ENCODE data around the gene HABP2. TPM values are rescaled to one million over a fixed set of nuclear protein-coding genes. Genes with fewer than 3 reads are reported as not detected.

Gene HABP2
- total RNA-seq, 1 experiment from 2014 or later, result not detected

DNA sequence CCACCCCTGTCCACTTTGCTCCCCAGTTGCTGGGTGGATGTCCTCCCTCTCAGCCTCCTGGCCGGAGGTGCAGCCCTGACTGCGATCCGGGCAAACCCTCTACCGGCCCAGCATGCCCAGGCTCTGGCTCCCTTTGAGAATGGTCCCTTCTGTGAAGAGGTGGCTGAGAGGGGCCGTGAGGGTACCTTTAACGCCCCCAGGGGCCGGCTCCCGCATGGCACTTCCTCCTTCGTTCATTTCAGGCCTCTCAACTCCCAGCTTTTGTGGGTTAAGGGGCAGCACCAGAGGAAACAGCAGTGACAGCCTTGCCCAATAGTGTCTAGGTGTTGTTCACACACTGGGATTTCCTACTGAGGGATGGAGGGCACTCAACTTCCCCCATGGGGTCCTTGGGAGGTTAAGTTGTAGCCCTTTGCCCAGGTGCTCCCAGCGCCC lies 33.2 kb upstream of the HABP2 start:
- H2BK120ac ChIP-seq (ENCODE audit: low read depth, low read length, poor library complexity, severe bottlenecking), result no peak overlapping the region
- Mint-ChIP-seq H3K4me3 (no peak overlapping the region), H3K27ac (no peak overlapping the region)

More for the DNA sequence above, 33.2 kb upstream of the HABP2 start:
- Histone ChIP-seq H3K4me1 (ENCODE audit: insufficient read depth, low read length) (no peaks in the 10 kb centered on the region), H3K9me3 (ENCODE audit: control insufficient read depth, low read depth, low read length) (no peaks in the 10 kb centered on the region), H3K23me2 (ENCODE audit: insufficient read length, low read depth, low read length, poor library complexity, severe bottlenecking) (no peaks in the 10 kb centered on the region), H3K14ac (ENCODE audit: insufficient read depth, low read length) (no peak overlapping the region), H3K79me1 (ENCODE audit: insufficient read depth, low read depth, low read length, poor library complexity, severe bottlenecking) (no peaks in the 10 kb centered on the region), H2BK12ac (ENCODE audit: insufficient read length, low read depth, low read length) (no peak overlapping the region), H3K79me2 (ENCODE audit: insufficient read depth, low read length) (no peaks in the 10 kb centered on the region), H3K4me2 (ENCODE audit: insufficient read depth, insufficient read length, low read length) (no peak overlapping the region), H3K4ac (ENCODE audit: low read depth, low read length) (no peak overlapping the region), H3K27ac (ENCODE audit: insufficient read length, low read depth, low read length) (no peak overlapping the region), H3K23ac (ENCODE audit: insufficient read length, low read depth, low read length) (no peak overlapping the region), H4K5ac (ENCODE audit: insufficient read length, low read depth, low read length) (no peak overlapping the region), H3K27me3 (ENCODE audit: insufficient read depth, low read length) (no peaks in the 10 kb centered on the region), H3K9ac (ENCODE audit: extremely low read depth, insufficient read length, low read length) (no peak overlapping the region), H4K91ac (ENCODE audit: insufficient read length, low read depth, low read length) (no peak overlapping the region), H3K18ac (ENCODE audit: insufficient read length, low read depth, low read length) (no peak overlapping the region), H2AK5ac (ENCODE audit: insufficient read length, low read length) (no peak overlapping the region), H4K8ac (replicated peaks; ENCODE audit: insufficient read length, low read depth, low read length) (no peak overlapping the region), H4K20me1 (ENCODE audit: control insufficient read depth, insufficient read depth, insufficient read length) (no peaks in the 10 kb centered on the region), H2BK15ac (ENCODE audit: low read depth, low read length) (no peak overlapping the region), H2BK20ac (ENCODE audit: low read depth, low read length, poor library complexity, severe bottlenecking) (no peak overlapping the region), H2AFZ (ENCODE audit: low read length) (no peak overlapping the region), H3K56ac (ENCODE audit: insufficient read length, low read depth, low read length) (no peak overlapping the region), H3T11ph (ENCODE audit: low read length) (no peak overlapping the region), H2BK5ac (ENCODE audit: insufficient read length, low read length) (no peak overlapping the region)
- H3K27me3 Mint-ChIP-seq (ENCODE audit: low read depth), result peaks cover 44% of the 10 kb centered on the region
- peaks cover 6% of the 10 kb centered on the region in 2 experiments; a peak in 3 of 4 replicates for H3K4me1 Mint-ChIP-seq
- H3K9me3 Mint-ChIP-seq, result no peaks in the 10 kb centered on the region; a peak in 1 of 5 replicates
- WGBS (ENCODE audit: extremely low coverage, insufficient read length, low lambda C conversion rate), result no CpG with 5 or more reads among the region's 10 CpGs
- no peak for DNase-seq
- no peaks in the 10 kb centered on the region for H3K36me3 Mint-ChIP-seq (ENCODE audit: insufficient read depth in 1 of 3, low read depth in 3 of 3)
- TF ChIP-seq, protein P1, sequence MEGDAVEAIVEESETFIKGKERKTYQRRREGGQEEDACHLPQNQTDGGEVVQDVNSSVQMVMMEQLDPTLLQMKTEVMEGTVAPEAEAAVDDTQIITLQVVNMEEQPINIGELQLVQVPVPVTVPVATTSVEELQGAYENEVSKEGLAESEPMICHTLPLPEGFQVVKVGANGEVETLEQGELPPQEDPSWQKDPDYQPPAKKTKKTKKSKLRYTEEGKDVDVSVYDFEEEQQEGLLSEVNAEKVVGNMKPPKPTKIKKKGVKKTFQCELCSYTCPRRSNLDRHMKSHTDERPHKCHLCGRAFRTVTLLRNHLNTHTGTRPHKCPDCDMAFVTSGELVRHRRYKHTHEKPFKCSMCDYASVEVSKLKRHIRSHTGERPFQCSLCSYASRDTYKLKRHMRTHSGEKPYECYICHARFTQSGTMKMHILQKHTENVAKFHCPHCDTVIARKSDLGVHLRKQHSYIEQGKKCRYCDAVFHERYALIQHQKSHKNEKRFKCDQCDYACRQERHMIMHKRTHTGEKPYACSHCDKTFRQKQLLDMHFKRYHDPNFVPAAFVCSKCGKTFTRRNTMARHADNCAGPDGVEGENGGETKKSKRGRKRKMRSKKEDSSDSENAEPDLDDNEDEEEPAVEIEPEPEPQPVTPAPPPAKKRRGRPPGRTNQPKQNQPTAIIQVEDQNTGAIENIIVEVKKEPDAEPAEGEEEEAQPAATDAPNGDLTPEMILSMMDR (conservative IDR thresholded peaks at IDR 0.05), result no peak; the same call in 2 of the 3 replicates
